ENCODE results near the gene CELSR2.

- TF ChIP-seq CTCF (IDR thresholded peaks at IDR 0.05; ENCODE audit: control extremely low read depth in 1 of 3, insufficient read depth in 1 of 3, low read depth in 1 of 3, low read length in 3 of 3): no peak
- TF ChIP-seq BRCA1 (IDR thresholded peaks at IDR 0.05; ENCODE audit: low read depth, low read length): no peak
- no peak for TF ChIP-seq EZH2 (IDR thresholded peaks at IDR 0.05; ENCODE audit: low read depth, low read length, severe bottlenecking)
- TF ChIP-seq SP4 (IDR thresholded peaks at IDR 0.05; ENCODE audit: low read length): no peak
- no peak for TF ChIP-seq POLR2AphosphoS5 (IDR thresholded peaks at IDR 0.05; ENCODE audit: low read depth, low read length)
- no peak for TF ChIP-seq USF2 (IDR thresholded peaks at IDR 0.05; ENCODE audit: low read length)
- TF ChIP-seq TAF1 (IDR thresholded peaks at IDR 0.05; ENCODE audit: low read depth, low read length): no peak
- TF ChIP-seq CEBPB (IDR thresholded peaks at IDR 0.05; ENCODE audit: low read depth, low read length): no peak
- no peak for TF ChIP-seq CHD7 (IDR thresholded peaks at IDR 0.05; ENCODE audit: insufficient replicate concordance, low read length)
- TF ChIP-seq EGR1 (IDR thresholded peaks at IDR 0.05; ENCODE audit: borderline replicate concordance, low read depth, low read length): no peak
- TF ChIP-seq MAX (IDR thresholded peaks at IDR 0.05): no peak
- TF ChIP-seq CREB1 (IDR thresholded peaks at IDR 0.05): no peak
- TF ChIP-seq SIN3A (conservative IDR thresholded peaks at IDR 0.05 in 1 of 2, IDR thresholded peaks at IDR 0.05 in 1 of 2; ENCODE audit: low read depth in 1 of 2, low read length in 2 of 2): no peak
Measured at GRCh38 chr1:109309347-109309746, 60.0 kb downstream of the CELSR2 start.

Data from H1 (cell line).